ENCODE results near the gene SLC15A4. TPM values are rescaled to one million over a fixed set of nuclear protein-coding genes. Genes with fewer than 3 reads are reported as not detected.

SLC15A4 gene
- total RNA-seq, 2 donors from 2014 or later, result 28.2 to 39.5 TPM

GRCh38 chr12:128811806-128812205 is 12.0 kb downstream of the SLC15A4 start:
- Mint-ChIP-seq H3K27me3 (ENCODE audit: insufficient read depth) (no peaks in the 10 kb centered on the region), H3K4me1 (peaks cover 3% of the 10 kb centered on the region), H3K36me3 (ENCODE audit: low read depth) (peaks cover 55% of the 10 kb centered on the region), H3K4me3 (no peak overlapping the region), H3K9me3 (no peaks in the 10 kb centered on the region), H3K27ac (peak overlapping the region; percentile 61)
- no peak for DNase-seq
- no peak for TF ChIP-seq CTCF (conservative IDR thresholded peaks at IDR 0.05)
- Histone ChIP-seq H3K4me3 (ENCODE audit: low read length) (no peak overlapping the region), H3K9me3 (ENCODE audit: control insufficient read depth, low read length) (no peaks in the 10 kb centered on the region), H3K27ac (ENCODE audit: low read depth, low read length) (no peak overlapping the region), H3K4me1 (ENCODE audit: control insufficient read depth, insufficient read depth, low read length) (peaks cover 8% of the 10 kb centered on the region), H3K36me3 (ENCODE audit: control insufficient read depth, insufficient read depth, low read length) (peaks cover 86% of the 10 kb centered on the region), H3K9ac (ENCODE audit: extremely low read depth, low read length, poor library complexity, severe bottlenecking) (no peak overlapping the region), H3K27me3 (ENCODE audit: control insufficient read depth, insufficient read depth, low read length, poor library complexity, severe bottlenecking) (no peaks in the 10 kb centered on the region)
- WGBS, 2 experiments (ENCODE audit: insufficient coverage in 1 of 2, insufficient read length in 1 of 2), result 93% methylated on average over 9 of the region's 9 CpGs

- peaks cover 88% of the 10 kb centered on the region for H3K36me3 ChIP-seq (ENCODE audit: control insufficient read depth, insufficient read depth, low read length)
- WGBS, 2 experiments (ENCODE audit: insufficient coverage in 1 of 2, insufficient read length in 1 of 2), result 81 to 94% methylated on average over 3 to 14 of the region's 14 CpGs
- H3K4me3 ChIP-seq (ENCODE audit: low read length), result no peak overlapping the region
- peaks cover 8% of the 10 kb centered on the region for H3K4me1 ChIP-seq (ENCODE audit: control insufficient read depth, insufficient read depth, low read length)
- H3K4me3 Mint-ChIP-seq, result no peak overlapping the region
- H3K9me3 ChIP-seq (ENCODE audit: control insufficient read depth, low read length), result no peaks in the 10 kb centered on the region
- H3K27ac Mint-ChIP-seq, result no peak overlapping the region
- no peak overlapping the region for H3K9ac ChIP-seq (ENCODE audit: extremely low read depth, low read length, poor library complexity, severe bottlenecking)
- H3K27ac ChIP-seq (ENCODE audit: low read depth, low read length), result no peak overlapping the region
- peaks cover 3% of the 10 kb centered on the region for H3K4me1 Mint-ChIP-seq
- H3K27me3 ChIP-seq (ENCODE audit: control insufficient read depth, insufficient read depth, low read length, poor library complexity, severe bottlenecking), result no peaks in the 10 kb centered on the region
- peak; percentile 47 for TF ChIP-seq CTCF (conservative IDR thresholded peaks at IDR 0.05)
- no peak for DNase-seq
- H3K36me3 Mint-ChIP-seq (ENCODE audit: low read depth), result peaks cover 63% of the 10 kb centered on the region
- H3K9me3 Mint-ChIP-seq, result no peaks in the 10 kb centered on the region
- no peaks in the 10 kb centered on the region for H3K27me3 Mint-ChIP-seq (ENCODE audit: insufficient read depth)
Measured at GRCh38 chr12:128810182-128811127, 13.3 kb downstream of the SLC15A4 start.

- Histone ChIP-seq H3K9ac (ENCODE audit: extremely low read depth, low read length, poor library complexity, severe bottlenecking) (no peak overlapping the region), H3K27me3 (ENCODE audit: control insufficient read depth, insufficient read depth, low read length, poor library complexity, severe bottlenecking) (no peaks in the 10 kb centered on the region), H3K27ac (ENCODE audit: low read depth, low read length) (no peak overlapping the region), H3K4me1 (ENCODE audit: control insufficient read depth, insufficient read depth, low read length) (peaks cover 8% of the 10 kb centered on the region), H3K36me3 (ENCODE audit: control insufficient read depth, insufficient read depth, low read length) (peaks cover 87% of the 10 kb centered on the region), H3K4me3 (ENCODE audit: low read length) (no peak overlapping the region), H3K9me3 (ENCODE audit: control insufficient read depth, low read length) (no peaks in the 10 kb centered on the region)
- no peak overlapping the region for H3K4me3 Mint-ChIP-seq
- H3K9me3 Mint-ChIP-seq, result no peaks in the 10 kb centered on the region
- DNase-seq, result no peak
- TF ChIP-seq CTCF (conservative IDR thresholded peaks at IDR 0.05), result no peak
- H3K4me1 Mint-ChIP-seq, result peaks cover 3% of the 10 kb centered on the region
- 86 to 89% methylated on average over 11 to 12 of the region's 12 CpGs for WGBS, 2 experiments (ENCODE audit: insufficient coverage in 1 of 2, insufficient read length in 1 of 2)
- H3K27ac Mint-ChIP-seq, result no peak overlapping the region
- H3K36me3 Mint-ChIP-seq (ENCODE audit: low read depth), result peaks cover 61% of the 10 kb centered on the region
- no peaks in the 10 kb centered on the region for H3K27me3 Mint-ChIP-seq (ENCODE audit: insufficient read depth)
Measured at GRCh38 chr12:128808651-128809050, 15.1 kb downstream of the SLC15A4 start.
